Neural crest cell (in vitro differentiated cells): ENCODE results near the gene HERC4. TPM values are rescaled to one million over a fixed set of nuclear protein-coding genes. Genes with fewer than 3 reads are reported as not detected.
"Not testable (repeated sequence)": the region's sequence is repeated elsewhere in the genome, so short reads cannot be mapped to it uniquely, and the experiment has no call there.

Source experiments
- DNase-seq: peaks from one replicate; pipeline ENCODE4 v3.0.0; 2021; ENCODE audit warnings: low read depth, mixed read lengths, low spot score
- H3K27ac Mint-ChIP-seq: one replicate; pipeline ENCODE4 v1.8.0; 2021; ENCODE audit warnings: mild to moderate bottlenecking, mixed read lengths; ENCODE audit not compliant: unreplicated experiment
- H3K27me3 Mint-ChIP-seq: 2 replicates; pipeline ENCODE4 v1.8.0; 2021; ENCODE audit warnings: low read depth, mild to moderate bottlenecking, mixed read lengths
- H3K36me3 Mint-ChIP-seq: 2 replicates; pipeline ENCODE4 v1.8.0; 2021; ENCODE audit warnings: low read depth, mild to moderate bottlenecking, mixed read lengths
- H3K4me1 Mint-ChIP-seq: 2 replicates; pipeline ENCODE4 v1.8.0; 2021; ENCODE audit warnings: mixed read lengths
- H3K4me3 Mint-ChIP-seq: one replicate; pipeline ENCODE4 v1.8.0; 2021; ENCODE audit warnings: mild to moderate bottlenecking, mixed read lengths
- H3K9me3 Mint-ChIP-seq: 2 replicates; pipeline ENCODE4 v1.8.0; 2021; ENCODE audit warnings: mixed read lengths
- total RNA-seq: library from RNA; stranded (reverse); gene quantifications from 2 replicates; pipeline ENCODE4 v1.2.1, GENCODE V29; 2021
- TF ChIP-seq, protein P1 (sequence below): fragments of 200-600 bp; sonication (generic); conservative IDR thresholded peaks from 2 replicates; pipeline ENCODE4 v1.5.0; 2021; ENCODE audit warnings: antibody characterized with exemption, mild to moderate bottlenecking

HERC4 gene
- total RNA-seq, 1 donor from 2014 or later = 42.4 TPM

DNA sequence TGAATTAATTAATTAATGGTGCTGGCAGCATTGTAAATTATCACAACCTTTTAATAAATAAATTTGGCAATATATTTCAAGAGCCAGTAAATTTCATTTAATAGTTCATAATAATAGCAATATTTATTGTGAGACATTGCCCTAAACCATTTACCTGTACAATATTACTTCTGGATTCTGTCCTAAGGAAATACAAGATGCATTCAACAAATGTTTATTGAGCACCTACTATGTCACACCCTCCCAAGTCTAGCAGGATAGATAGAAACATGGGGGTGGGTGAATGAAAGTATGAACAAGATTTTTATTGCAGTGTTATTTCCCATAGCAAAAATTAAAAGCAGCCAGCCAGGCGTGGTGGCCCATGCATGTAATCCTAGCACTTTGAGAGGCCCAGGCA, 4.4 kb upstream of the HERC4 start:
- Mint-ChIP-seq H3K27ac (no peak overlapping the region), H3K4me3 (no peak overlapping the region), H3K36me3 (no peaks in the 10 kb centered on the region), H3K27me3 (peaks cover 2% of the 10 kb centered on the region), H3K4me1 (peaks cover 8% of the 10 kb centered on the region), H3K9me3 (no peaks in the 10 kb centered on the region)
- no peak for DNase-seq
- TF ChIP-seq, protein P1, sequence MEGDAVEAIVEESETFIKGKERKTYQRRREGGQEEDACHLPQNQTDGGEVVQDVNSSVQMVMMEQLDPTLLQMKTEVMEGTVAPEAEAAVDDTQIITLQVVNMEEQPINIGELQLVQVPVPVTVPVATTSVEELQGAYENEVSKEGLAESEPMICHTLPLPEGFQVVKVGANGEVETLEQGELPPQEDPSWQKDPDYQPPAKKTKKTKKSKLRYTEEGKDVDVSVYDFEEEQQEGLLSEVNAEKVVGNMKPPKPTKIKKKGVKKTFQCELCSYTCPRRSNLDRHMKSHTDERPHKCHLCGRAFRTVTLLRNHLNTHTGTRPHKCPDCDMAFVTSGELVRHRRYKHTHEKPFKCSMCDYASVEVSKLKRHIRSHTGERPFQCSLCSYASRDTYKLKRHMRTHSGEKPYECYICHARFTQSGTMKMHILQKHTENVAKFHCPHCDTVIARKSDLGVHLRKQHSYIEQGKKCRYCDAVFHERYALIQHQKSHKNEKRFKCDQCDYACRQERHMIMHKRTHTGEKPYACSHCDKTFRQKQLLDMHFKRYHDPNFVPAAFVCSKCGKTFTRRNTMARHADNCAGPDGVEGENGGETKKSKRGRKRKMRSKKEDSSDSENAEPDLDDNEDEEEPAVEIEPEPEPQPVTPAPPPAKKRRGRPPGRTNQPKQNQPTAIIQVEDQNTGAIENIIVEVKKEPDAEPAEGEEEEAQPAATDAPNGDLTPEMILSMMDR = no peak

DNA sequence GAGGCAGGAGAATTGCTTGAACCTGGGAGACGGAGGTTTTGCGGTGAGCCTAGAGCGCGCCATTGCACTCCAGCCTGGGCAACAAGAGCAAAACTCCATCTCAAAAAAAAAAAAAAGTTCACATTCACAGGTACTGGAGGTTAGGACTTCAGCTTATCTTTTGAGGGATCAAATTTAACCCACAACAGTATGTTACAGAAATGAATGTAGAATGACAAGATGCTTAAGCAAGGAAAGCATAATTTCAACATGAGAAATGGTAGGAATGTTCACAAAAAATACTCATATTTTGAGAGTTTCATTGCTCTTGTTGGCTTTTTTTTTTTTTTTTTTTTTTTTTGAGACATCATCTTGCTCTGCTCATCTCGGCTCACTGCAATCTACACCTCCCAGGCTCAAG, 1.9 kb upstream of the HERC4 start:
- Mint-ChIP-seq H3K4me3 (peak overlapping the region; percentile 74), H3K9me3 (no peaks in the 10 kb centered on the region), H3K27ac (no peak overlapping the region), H3K4me1 (peaks cover 28% of the 10 kb centered on the region), H3K27me3 (no peaks in the 10 kb centered on the region), H3K36me3 (no peaks in the 10 kb centered on the region)
- no peak for DNase-seq
- TF ChIP-seq, protein P1 = no peak

GRCh38 chr10:68076081-68076480, 998 bp upstream of the HERC4 start:
- not testable (repeated sequence) for H3K27me3 Mint-ChIP-seq, H3K36me3 Mint-ChIP-seq, DNase-seq, H3K9me3 Mint-ChIP-seq, H3K27ac Mint-ChIP-seq
- H3K4me3 Mint-ChIP-seq = peak overlapping the region; percentile 72
- peaks cover 38% of the 10 kb centered on the region for H3K4me1 Mint-ChIP-seq

DNA sequence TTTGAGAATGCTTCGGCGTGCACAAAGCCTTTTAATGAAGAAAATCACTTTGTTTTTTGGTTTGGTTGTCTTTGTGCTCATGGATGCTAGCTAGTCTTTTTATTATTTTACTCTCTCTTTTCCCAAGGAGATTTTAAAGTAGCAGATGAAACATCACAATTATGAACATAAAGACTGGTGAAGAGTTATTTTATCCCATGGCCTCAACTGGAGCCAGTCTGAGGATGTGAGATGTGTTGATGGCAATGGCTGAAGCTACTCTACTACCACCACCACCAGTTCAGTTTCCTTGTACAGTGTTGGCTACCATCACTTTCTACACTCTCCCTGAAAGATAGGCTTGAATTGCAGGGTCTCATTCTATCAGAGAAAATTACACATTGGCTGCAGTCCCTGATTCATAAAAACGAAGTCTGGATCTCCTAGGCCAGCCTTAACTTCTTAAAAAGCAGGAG, 494 bp upstream of the HERC4 start:
- H3K36me3 Mint-ChIP-seq = peaks cover 5% of the 10 kb centered on the region
- no peaks in the 10 kb centered on the region for H3K9me3 Mint-ChIP-seq
- no peak overlapping the region for H3K27ac Mint-ChIP-seq
- TF ChIP-seq, protein P1 = no peak
- H3K27me3 Mint-ChIP-seq = no peaks in the 10 kb centered on the region
- peak overlapping the region; percentile 98 for H3K4me3 Mint-ChIP-seq
- peaks cover 43% of the 10 kb centered on the region for H3K4me1 Mint-ChIP-seq
- DNase-seq = no peak

- TF ChIP-seq, protein P1 = no peak
- Mint-ChIP-seq H3K4me1 (peaks cover 43% of the 10 kb centered on the region), H3K36me3 (peaks cover 5% of the 10 kb centered on the region), H3K9me3 (no peaks in the 10 kb centered on the region), H3K27me3 (no peaks in the 10 kb centered on the region), H3K27ac (peak overlapping the region; percentile 93), H3K4me3 (peak overlapping the region; percentile 98)
- no peak for DNase-seq
These were observed 880 bp downstream of the HERC4 start for GRCh38 chr10:68074031-68074774.

DNA sequence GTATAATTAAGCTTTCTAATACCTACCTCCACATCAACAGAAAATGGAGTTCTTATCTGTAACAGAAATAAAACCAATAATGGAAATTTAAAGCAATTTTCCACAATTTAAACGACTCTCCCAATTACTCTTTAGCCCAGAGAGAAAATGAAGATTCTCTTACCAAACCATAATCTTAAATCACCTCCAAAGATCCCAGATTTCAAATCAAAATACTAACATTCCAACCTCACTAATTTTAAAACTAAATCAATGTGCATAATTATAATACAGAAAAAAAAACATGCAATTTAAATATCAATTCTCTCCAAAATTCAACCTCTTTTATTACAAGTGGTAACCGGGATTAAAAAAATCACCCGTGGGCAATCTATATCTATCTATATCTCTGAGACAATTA, 1.5 kb downstream of the HERC4 start:
- Mint-ChIP-seq H3K27me3 (no peaks in the 10 kb centered on the region), H3K4me3 (peak overlapping the region; percentile 98), H3K4me1 (peaks cover 43% of the 10 kb centered on the region), H3K9me3 (no peaks in the 10 kb centered on the region), H3K36me3 (peaks cover 5% of the 10 kb centered on the region), H3K27ac (no peak overlapping the region)
- no peak for DNase-seq
- TF ChIP-seq, protein P1 = no peak
